GM19395 (cell line): ENCODE results near the gene CDH23.

Experiments used
- ATAC-seq: cut with Tn5 transposase; IDR thresholded peaks from one replicate; pipeline ENCODE4 v1.9.1; 2021; ENCODE audit warnings: mild to moderate bottlenecking, moderate library complexity; ENCODE audit not compliant: unreplicated experiment

CDH23 gene

DNA sequence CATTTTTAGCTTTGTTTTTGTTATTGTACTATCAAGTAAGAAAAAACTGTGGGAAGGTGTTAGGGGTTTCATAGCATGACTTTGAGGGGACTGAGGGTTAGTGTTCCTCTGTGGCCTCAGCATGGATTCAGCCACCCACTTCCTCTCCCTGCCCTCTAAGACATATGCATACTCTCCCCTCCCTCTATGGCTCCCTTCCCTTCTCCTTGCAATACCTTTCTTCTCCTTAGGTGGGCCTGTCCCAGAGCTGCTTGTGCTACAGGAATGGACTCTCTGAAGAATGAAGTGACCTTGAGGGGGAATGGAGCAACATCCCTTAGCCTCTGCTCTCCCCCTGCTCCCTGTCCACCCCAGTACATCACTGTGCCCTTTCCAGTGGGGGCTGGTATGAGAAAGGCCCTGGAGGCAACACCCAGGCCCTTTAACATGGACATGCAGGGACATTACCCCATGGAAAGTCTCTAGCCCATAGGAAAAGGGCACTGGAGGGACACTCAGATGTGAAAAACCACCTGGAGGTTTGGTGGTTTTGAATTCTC, 22.4 kb downstream of the CDH23 start:
- ATAC-seq: no peak

DNA sequence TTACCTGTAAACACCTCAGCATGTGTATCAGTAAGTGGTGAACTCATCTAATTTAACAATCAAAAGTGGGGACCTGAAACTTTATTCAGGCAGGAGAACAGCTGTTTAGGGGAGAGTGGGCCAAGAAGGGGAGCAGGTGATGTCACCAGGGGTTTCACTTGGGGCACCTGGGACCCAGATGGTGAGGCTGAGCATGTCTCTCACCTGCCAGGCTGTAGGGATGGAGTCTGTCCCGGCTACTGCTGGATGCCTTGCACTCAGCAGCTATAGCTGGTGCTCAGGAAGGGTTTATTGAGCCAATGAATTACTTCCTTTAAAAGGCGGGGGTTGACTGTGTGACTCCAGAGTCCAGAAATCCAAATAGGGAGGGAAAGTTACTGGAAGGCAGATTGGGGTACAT, 23.0 kb downstream of the CDH23 start:
- ATAC-seq: no peak

DNA sequence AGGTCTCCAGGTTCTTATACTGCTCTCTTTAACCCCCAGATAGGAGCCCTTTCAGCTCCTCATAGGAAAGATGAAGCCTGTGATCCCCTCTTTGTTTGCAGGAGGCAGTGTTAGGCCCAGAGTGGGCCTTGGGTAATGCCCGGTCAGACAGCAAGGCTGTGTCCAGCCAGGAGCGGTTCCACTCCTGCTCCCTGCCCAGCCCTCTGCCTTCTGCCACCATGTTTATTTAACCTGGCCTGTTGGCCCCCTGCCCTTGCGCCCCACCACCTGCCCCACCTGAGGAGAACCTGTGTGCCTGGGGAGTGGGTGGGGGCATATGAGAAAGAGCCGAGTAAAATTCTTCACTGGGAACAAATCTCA, 24.3 kb downstream of the CDH23 start:
- ATAC-seq: no peak

DNA sequence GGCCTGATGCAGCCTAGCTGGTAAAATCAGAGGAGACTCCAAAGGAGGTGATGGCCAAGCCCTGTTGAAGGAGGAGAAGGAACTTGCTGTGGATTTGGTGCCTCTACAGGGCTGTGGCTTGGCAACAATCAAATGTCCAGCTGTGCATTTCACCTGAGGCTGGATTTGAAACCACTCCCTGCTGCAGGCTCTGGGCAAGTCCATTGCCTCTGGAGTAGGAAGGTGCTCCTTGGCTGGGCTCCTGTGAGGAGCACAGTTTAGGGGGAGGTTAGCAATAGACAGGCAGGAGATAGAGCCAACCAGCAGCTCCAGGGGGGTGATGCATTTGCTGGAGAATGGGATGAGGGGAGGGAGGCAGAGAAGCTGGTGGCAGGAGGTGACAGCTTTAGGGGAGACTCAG, 26.5 kb downstream of the CDH23 start:
- no peak for ATAC-seq

DNA sequence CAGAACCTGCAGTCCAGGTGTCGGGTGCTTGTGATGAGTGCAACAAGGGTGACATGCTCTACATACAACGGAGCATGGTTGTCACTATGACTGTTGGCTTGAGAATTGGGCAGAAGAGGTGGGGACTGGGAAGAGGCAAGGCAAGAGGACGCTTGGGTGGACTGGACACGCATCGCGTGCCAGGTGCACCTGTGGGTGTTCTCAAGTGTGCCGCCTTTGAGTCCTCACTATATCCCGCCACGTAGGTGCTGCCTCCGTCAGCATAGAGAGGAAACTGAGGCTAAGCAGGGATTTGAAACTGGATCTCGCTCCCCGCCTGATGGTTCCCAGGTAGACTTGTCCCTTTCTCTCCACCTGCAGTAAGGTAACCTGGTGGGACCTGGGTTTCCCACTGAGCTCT, 27.2 kb downstream of the CDH23 start:
- ATAC-seq: no peak

DNA sequence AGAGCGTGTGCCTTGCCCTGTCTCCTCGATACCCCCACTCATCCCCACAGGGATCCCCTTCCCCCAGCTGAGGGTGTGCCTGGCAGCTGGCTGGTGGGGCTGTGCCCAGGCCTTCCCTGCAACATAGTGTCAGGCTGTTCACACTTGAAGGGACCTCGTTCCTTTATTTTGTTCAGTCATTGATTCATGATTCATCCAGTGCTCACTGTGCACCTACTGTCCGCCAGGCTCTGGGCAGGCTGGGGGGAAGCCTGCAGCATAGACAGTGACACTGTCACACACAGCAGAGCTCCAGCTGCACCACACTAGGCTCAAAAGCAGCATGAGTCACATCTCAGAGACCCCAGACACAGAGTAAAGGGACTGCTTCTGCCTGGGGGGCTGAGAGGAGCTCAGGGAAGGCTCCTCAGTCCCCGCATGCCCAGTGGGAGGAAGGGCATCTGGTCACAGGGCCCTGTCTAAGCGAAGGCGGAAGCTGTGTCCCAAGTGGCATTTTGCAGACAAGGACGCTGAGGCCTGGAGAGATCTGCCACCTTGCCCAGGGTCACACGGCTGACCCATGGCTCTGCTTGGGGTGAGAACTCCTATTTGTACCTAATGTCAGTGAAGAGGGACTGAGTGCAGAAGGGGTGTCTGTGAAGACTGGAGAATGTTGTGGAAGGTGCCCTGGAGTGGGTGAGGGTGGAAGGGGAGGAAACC, 27.9 kb downstream of the CDH23 start:
- no peak for ATAC-seq

DNA sequence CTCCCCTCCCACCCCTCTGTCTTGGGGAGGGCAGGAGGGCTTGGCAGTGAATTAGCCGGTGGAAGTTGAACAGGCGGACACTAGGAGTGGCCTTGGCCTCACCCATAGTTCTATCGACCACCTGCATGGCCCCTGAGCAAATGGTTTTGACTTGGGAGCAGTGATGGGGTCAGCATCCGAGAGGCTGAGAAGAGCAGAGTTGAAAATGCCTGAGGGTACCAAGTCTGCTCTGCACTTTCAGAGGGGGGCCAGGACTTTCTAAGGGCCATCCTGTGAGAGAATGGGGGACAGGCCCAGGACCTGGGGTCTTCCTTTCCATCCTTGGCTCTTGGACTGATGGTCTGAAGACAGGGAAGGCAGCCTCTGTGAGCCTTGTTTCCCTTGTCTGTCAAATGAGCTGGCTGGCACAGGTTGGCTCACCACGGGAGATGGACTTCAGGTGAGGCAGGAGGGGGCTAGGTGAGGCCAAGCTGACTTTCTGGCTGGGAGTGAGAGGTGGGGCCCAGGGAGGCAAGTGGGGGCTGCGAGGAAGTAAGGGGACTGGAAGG, 29.4 kb downstream of the CDH23 start:
- ATAC-seq: no peak

DNA sequence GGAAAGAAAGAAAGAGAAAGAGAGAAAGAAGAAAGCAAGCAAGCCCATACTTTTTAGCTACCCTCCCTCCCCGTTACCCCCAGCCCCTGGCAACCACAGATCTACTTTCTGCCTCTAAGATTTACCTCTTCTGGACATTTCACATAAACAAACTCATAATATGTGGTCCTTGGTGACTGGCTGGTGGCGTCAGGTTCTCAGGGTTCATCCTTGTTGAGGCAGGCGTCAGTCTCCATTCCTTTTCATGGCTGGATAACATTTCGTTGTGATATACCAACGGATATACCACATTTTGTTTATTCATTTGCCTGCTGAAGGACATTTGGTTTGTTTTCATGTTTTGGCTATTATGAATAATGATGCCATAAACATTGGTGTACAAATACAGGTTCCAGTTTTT, 30.5 kb downstream of the CDH23 start:
- no peak for ATAC-seq

DNA sequence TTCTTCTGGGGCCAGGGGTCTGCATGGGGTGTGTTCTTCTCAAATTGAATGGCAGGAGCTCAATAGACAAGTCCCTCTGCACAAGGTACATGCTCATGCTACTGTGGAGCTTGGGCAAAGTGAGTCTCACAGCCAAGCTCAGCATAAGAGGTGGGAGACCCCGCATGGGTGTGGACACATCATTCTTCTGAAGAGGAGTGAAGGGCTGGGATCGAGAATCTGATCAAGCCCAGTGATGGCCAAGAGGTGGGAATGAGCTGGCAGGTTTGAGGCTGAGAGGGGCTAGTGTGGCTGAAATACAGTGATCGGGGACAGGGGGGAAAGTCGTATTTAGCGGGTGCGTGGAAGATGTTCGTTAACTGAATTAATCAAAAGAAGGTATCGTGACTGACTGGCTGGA, 32.6 kb downstream of the CDH23 start:
- ATAC-seq: no peak

DNA sequence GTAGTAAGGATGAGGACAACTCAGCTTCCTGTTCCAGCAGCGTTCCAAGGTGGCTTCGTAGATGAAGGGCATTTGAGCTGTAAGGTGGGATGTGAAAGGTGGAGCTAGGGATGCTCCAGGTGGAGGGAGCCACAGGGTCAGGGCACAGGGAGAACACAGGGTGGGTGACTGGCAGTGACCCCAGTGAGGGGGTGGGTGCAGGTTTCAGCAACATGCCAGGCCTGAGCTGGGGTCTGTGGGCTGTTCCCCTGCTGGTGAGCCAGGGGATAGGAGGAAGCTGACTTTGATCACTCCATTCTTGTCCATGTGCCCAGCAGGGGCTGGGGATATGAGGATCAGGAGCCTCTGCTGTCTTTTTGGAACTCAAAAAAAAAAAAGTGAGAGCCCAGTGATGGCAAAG, 33.2 kb downstream of the CDH23 start:
- ATAC-seq: no peak

DNA sequence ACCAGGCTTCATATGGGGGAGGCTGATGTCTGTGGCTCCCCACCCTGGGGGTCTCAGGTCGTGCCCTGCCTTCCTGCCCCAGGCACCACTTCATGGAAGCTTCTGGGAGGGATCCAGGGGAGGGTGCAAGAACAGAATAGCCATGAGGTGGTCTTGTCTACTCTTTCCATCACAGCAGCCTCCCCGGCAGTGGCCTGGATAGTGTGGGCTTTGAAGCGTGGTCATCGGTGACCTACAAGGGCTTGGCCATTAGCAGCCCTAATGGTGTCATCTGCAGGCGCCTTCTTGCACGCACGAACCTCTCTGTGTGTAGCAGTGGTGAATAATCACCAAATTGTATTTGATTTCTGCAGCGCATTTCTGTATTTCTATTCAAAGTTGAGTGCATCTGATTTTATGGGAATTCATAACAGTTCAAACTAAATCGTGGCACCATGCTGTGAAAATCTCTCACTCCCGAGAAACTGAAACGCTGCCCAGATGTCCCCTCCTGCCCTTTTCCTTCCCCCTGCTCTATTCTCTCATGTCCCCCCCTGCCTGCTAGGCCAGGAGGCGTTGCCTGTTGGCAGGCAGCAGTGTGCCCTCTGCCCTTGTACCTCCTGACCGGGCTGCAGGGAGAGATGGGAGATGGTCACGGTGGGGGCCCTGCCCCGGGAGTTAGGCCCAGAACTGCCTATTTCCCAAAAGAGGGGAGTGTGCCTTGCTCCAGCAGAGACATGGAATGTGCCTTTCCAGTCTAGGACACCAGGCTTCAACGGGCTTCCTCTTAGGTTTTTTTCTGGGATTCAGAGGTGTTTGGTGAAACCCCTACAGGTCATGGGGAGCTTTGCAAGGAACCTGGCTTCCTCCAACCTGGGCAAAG, 34.8 kb downstream of the CDH23 start:
- ATAC-seq: no peak

DNA sequence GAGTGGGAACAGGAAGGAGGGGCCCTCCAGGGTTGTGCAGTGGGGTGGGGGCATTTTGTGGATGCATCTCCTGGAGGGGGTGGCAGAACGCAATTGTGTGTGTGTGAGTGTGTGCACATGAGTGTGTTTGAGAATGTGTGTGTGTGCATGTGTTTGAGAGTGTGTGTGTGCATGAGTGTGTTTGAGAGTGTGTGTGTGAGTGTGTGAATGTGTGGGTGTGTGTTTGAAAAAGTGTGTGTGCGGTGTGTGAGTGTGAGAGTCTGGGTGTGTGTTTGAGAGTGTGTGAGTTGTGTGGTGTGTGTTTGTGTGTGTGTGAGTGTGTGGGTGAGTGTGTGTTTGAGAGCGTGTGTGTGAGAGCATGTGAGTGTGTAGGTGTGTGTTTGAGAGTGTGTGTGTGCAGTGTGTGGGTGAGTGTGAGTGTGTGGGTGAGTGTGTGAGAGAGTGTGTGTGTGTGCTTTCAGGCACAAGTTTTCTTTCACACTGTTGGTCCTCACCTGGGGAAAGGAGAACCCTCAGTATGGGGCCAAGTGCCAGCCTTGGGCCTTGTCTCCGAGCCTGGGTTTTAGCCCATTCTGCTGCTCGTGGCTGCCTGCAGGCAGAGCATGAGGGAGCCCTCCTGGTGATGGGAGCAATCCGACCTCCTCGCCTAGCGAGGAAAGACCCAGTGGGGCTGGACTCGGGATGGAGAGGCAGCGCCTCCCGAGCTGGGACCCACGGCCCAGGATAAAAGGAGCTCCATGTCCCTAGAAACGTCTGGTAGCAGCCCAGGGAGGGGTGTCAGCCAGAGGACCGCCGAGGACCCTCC, 35.6 kb downstream of the CDH23 start:
- no peak for ATAC-seq

DNA sequence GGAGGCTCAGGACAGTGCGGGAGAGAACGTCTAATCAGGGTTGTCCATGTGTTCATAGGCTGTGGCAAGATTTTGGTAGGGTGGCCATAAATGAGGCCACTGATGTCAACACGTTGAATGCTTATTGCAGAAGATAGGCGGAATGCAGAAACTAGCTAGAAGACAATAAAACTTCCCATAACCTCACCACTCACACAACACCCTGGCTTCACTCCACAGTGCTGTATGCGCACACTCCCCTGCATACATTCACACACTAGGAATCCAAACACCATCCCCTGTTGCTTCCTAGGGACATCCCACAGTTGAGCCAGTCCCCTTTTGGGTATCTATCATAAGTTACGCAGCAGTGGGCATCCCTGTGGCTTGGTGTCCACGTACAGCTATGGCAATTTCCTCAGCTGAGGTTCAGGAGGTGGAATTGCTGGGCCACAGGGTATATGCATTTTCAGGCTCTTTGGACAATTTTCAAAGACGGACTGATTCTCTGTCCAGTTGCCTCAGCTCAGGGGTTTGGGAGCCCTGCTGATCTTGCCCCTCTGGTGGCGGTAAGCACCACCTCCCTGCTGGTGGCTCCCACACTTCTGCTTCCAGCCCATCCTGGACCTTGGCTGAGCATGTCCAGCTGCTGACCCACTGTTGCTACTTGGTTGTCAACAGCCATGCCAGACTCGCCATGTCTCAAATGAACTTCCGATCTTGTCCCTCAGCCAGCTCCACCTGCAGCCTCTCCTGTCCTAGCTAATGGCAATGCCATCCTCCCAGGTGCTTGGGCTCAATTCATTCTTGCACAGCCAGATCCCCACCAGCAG, 36.4 kb downstream of the CDH23 start:
- no peak for ATAC-seq

DNA sequence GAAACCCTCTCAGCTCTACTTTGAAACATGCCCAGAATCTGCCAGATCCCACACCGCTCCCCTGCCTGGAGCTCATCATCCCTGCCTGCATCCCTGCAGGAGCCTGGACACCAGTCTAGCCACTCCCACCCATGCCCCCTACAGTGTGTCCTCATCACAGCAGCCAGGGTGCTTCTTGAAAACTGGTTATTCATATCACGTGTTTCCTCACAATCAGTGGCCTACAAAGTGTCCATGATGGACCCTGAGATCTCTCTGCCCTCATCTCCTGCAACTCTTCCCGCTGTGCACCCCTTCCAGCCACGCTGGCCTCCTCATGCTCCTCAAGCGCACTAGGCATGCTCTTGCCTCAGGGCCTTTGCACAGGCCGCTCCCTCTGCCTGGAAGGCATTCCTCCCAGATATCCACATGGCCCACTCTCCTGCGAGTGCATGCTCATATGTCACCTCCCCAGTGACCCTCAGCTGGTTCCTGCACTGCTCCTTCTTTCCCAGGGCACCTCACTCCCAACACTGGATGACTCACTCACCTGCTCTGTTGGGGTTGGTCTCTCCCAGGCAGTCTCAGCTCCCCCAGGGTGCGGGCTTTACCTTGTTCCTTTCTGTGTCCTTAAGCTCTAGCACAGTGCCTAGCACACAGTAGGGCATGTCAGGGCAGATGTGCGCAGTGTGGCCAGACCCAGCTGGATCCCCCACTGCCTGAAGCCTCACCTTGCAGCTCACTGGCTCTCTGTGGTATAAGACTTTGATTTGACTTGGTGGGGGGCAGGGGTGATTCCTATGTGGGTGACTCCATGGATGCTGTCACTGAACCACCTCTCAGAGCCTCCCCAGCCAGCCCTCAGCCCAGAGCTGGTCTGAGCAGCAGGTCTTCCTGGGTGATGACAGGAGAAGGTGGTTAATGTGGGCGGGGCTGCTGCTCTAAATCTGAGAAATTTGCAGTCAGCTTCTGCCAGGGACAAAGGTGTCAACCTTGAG, 37.3 kb downstream of the CDH23 start:
- no peak for ATAC-seq

DNA sequence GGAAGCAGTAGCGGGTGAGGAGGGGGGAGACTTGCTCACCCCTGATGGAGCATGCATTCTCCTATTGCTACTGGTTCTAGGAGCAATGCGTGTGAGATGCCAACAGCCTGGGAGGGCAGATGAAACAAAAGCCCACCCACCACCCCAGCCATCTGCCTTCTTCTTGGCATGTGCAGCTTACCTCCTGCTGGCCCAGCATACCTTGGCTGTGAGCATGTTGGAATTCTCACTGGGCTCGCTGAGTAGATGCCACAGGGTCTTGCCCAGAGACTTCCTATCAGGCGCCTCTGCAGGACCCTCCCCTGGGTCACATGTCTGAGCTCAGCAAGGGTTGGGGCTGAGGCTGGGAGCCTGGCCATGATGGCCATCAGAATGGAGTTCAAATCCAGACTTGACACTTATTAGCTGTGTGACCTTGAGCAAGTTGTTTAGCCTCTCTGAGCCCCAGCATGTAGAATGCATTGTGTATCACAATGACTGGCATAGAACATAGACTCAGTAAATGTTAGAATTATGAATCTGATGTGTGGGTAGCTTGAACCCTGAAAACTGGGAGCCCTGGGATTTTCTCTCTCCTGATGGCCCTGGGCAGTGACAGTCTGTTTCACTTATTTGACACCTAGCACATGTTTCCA, 38.2 kb downstream of the CDH23 start:
- ATAC-seq: no peak

DNA sequence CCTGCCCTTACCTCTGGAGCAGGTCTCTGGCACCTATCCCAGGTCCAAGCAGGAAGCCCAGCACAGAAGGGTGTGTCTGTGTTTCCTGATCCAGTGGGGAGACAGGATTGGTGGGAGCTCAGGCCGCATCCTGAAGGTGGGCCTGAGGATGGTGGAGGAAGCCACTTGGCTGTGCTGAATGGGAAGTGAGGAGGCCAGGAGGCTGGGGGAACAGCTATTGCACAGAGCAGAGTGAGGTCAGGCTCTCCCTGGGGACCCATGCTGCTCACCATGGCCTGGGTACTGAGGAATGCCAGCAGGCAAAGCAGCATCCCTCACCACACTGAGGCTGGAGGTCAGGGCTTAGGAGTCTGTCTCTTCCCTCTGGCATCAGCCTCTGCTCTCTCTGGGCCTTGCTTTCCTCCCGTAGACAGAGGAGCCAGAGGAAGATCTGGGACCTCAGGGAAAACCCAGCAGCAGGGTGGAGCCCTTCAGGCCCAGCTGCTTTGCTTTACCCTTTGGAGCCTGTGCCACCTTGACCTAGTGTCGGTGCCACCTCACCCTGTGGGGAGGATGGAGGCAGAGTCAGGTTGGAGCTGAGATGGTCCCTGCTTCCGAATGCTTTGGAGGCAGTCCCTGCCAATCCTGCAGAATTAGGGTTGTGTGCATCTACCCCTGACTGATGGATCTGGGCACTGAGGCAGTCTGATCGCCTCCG, 39.0 kb downstream of the CDH23 start:
- no peak for ATAC-seq

DNA sequence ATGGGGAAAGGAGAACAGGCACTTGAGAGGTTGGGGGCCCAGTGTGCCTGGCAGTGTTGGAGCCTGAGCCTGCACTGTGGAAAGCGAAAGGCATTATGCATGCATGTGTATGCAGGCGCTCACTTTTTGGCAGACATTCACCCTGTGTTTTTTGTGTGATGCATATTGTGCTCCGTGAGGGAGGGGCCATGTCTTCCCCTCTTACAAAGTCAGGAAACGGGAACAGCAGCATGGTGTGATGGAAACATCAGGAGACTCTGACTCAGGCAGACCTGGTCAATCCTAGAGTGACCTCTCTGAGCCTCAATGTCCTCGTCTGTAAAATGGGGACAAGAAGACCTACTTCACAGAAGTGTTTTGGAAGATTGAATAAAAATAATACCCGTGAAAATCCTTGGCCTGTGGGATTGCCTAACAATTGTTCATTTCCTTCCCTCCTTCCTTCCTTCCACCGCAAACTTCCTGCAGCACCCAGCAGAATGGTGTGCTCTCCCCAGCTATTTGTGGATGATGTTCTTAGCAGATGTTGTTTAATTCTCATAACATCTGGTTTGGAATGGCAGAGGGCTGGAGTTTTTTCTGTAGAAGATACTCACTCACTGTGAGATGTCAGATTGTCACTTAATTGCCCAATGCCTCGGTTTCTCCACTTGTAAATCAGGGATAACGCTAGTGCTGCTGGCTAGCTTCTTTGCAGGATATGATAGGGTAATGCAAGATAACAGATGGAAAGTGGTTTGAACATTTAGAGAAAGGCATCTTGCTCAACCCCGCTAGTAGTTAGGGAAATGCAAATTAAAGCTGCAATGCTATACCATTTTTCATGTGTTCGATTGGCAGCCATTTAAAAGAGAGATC, 39.8 kb downstream of the CDH23 start:
- ATAC-seq: no peak
